Measurements from ENCODE around the gene CYP1A1.

Gene CYP1A1

DNA sequence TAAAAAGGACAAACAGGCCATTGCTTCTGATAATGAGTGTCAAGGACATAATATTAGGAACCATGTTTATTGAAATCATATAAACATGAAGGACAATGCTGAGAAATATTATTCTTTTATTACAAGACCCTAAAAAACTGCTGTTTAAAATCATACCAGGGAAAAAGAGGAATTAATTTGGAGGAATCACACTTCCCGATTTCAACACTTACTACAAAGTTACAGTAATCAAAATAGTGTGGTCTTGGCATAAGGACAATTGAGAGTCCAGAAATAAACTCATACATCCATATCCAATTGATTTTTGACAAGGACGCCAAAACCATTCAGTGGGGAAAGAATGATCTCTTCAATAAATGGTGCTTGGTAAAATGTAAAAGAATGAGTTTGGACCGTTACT lies 13.0 kb downstream of the CYP1A1 start:
- in situ Hi-C loops (cut with HindIII; ENCODE audit: low pct_ligation_motif_present, low pct_unique_long_range_greater_than_20kb, low sequenced_read_pairs): no loop called here
- DNase-seq: no peak

GRCh38 chr15:74710319-74711094 lies 14.8 kb downstream of the CYP1A1 start:
- in situ Hi-C loops (cut with HindIII; ENCODE audit: low pct_ligation_motif_present, low pct_unique_long_range_greater_than_20kb, low sequenced_read_pairs): no loop called here
- no peak for DNase-seq

GRCh38 chr15:74709892-74710291 lies 15.4 kb downstream of the CYP1A1 start:
- DNase-seq: no peak
- in situ Hi-C loops (cut with HindIII; ENCODE audit: low pct_ligation_motif_present, low pct_unique_long_range_greater_than_20kb, low sequenced_read_pairs): no loop called here

GRCh38 chr15:74709011-74709410 lies 16.3 kb downstream of the CYP1A1 start:
- in situ Hi-C loops (cut with HindIII; ENCODE audit: low pct_ligation_motif_present, low pct_unique_long_range_greater_than_20kb, low sequenced_read_pairs): no loop called here
- no peak for DNase-seq

- in situ Hi-C loops (cut with HindIII; ENCODE audit: low pct_ligation_motif_present, low pct_unique_long_range_greater_than_20kb, low sequenced_read_pairs): no loop called here
- DNase-seq: no peak
These were observed 28.5 kb downstream of the CYP1A1 start for GRCh38 chr15:74696808-74697207.

GRCh38 chr15:74696398-74696729 lies 29.0 kb downstream of the CYP1A1 start:
- no peak for DNase-seq
- in situ Hi-C loops (cut with HindIII; ENCODE audit: low pct_ligation_motif_present, low pct_unique_long_range_greater_than_20kb, low sequenced_read_pairs): no loop called here

- in situ Hi-C loops (cut with HindIII; ENCODE audit: low pct_ligation_motif_present, low pct_unique_long_range_greater_than_20kb, low sequenced_read_pairs): no loop called here
These were observed 29.5 kb downstream of the CYP1A1 start, which contains the start of gene EDC3 for GRCh38 chr15:74695597-74696397. Gene EDC3, minus strand, starts transcription at chr15:74696024. Its CDS starts 20,900 bp downstream, at chr15:74675124.

GRCh38 chr15:74692327-74692726 lies 33.0 kb downstream of the CYP1A1 start:
- DNase-seq: no peak
- in situ Hi-C loops (cut with HindIII; ENCODE audit: low pct_ligation_motif_present, low pct_unique_long_range_greater_than_20kb, low sequenced_read_pairs): no loop called here

More at GRCh38 chr15:74695597-74696397, 29.5 kb downstream of the CYP1A1 start, which contains the start of gene EDC3:
- peak; percentile 80 for DNase-seq

GRCh38 chr15:74683758-74684157 lies 41.6 kb downstream of the CYP1A1 start:
- no peak for DNase-seq
- in situ Hi-C loops (cut with HindIII; ENCODE audit: low pct_ligation_motif_present, low pct_unique_long_range_greater_than_20kb, low sequenced_read_pairs): no loop called here

DNA sequence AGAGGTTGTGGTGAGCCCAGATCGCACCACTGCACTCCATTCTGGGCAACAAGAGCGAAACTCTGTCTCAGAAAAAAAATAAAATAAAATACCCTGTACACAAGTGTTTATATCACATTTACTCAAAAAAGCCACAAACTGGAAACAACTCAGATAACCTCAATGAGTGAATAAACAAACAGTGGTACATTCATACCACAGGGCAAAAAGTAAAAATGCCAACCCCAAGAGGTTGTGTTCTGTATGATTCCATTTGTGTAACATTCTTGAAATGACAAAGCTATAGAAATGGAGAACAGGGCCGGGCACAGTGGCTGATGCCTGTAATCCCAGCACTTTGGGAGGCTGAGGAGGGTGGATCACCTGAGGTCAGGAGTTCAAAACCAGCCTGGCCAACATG lies 42.4 kb downstream of the CYP1A1 start:
- in situ Hi-C loops (cut with HindIII; ENCODE audit: low pct_ligation_motif_present, low pct_unique_long_range_greater_than_20kb, low sequenced_read_pairs): no loop called here
- no peak for DNase-seq

DNA sequence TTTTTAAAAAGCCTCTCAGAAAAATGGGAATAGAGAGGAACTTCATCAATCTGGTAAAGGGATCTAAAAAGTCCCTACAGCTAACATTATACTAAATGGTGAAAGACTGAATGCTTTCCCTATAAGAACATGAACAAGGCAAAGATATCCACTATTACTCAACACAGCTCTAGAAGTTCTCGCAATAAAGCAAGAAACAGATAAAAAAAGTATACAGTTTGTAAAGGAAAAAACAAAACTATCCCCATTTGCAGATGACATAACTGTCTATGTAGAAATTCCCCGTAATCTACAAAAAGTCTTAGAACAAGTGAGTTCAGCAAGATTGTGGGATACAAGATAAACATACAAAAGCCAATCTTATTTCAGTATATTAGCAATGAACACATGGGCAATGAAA lies 44.9 kb downstream of the CYP1A1 start:
- no peak for DNase-seq
- in situ Hi-C loops (cut with HindIII; ENCODE audit: low pct_ligation_motif_present, low pct_unique_long_range_greater_than_20kb, low sequenced_read_pairs): no loop called here

GRCh38 chr15:74676801-74677200 lies 48.5 kb downstream of the CYP1A1 start:
- no peak for DNase-seq
- in situ Hi-C loops (cut with HindIII; ENCODE audit: low pct_ligation_motif_present, low pct_unique_long_range_greater_than_20kb, low sequenced_read_pairs): no loop called here

DNA sequence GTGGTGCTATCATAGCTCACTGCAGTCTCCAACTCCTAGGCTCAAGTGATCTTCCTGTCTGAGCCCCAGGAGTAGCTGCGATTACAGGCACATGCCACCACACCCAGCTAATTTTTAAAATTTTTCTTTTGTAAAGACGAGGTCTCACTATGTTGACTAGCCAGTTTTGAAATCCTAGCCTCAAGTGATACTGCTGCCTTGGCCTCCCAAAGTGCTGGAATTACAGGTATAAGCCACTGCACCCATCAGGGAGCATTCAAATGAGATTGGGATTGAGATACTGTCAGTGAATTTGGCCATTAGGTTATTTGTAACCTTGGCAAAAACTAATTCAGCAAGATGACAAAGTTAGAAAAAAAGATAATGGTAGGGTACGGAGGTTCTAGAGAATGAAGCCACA lies 51.2 kb downstream of the CYP1A1 start:
- in situ Hi-C loops (cut with HindIII; ENCODE audit: low pct_ligation_motif_present, low pct_unique_long_range_greater_than_20kb, low sequenced_read_pairs): no loop called here

DNA sequence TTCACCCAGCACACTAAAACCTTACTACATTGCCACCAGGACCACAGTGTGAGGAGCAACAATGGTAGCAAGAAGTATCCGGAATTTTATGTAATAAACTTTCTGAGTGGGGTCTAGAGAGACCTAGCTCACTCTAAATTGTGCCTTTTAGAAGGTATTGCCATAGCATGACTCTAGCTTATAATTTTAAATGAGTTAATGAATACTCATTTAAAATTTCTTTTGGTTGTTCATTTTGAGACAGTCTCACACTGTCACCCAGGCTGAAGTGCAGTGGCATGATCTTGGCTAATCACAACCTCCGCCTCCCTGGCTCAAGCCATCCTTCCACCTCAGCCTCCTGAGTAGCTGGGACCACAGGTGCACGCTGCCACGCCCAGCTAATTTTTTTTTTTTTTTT lies 55.7 kb downstream of the CYP1A1 start:
- DNase-seq: no peak
- in situ Hi-C loops (cut with HindIII; ENCODE audit: low pct_ligation_motif_present, low pct_unique_long_range_greater_than_20kb, low sequenced_read_pairs): no loop called here

More for the DNA sequence above, 51.2 kb downstream of the CYP1A1 start:
- DNase-seq: no peak

Data from ACHN (cell line).